HG03103 (cell line): Measurements from ENCODE around the gene CNDP1.

ENCODE experiments used
- ATAC-seq: cut with Tn5 transposase; IDR thresholded peaks from one replicate; pipeline ENCODE4 v1.9.1; 2021; ENCODE audit warnings: low read depth; ENCODE audit not compliant: unreplicated experiment

The CNDP1 gene

GRCh38 chr18:74577019-74577418, 42.7 kb downstream of the CNDP1 start:
- no peak for ATAC-seq

- no peak for ATAC-seq
Observed at GRCh38 chr18:74579496-74580065, 45.3 kb downstream of the CNDP1 start.

- ATAC-seq: no peak
Observed at GRCh38 chr18:74582642-74583041, 48.3 kb downstream of the CNDP1 start.

GRCh38 chr18:74587441-74587840, 53.1 kb downstream of the CNDP1 start:
- ATAC-seq: no peak

GRCh38 chr18:74589021-74589420, 54.7 kb downstream of the CNDP1 start:
- no peak for ATAC-seq

GRCh38 chr18:74589811-74590210, 55.5 kb downstream of the CNDP1 start:
- ATAC-seq: no peak

- ATAC-seq: no peak
Observed at GRCh38 chr18:74590671-74591070, 56.4 kb downstream of the CNDP1 start.

GRCh38 chr18:74595431-74595830, 61.1 kb downstream of the CNDP1 start:
- ATAC-seq: no peak

- ATAC-seq: peak; percentile 28
Observed at GRCh38 chr18:74597034-74597661, 62.8 kb downstream of the CNDP1 start.

GRCh38 chr18:74597662-74598349, 63.5 kb downstream of the CNDP1 start, which contains the start of gene ZNF407:
ZNF407 (plus strand) TSS chr18:74597870; CDS start chr18:74631020, 33,150 bp downstream.
- peak; percentile 64 for ATAC-seq

GRCh38 chr18:74598350-74599001, 64.2 kb downstream of the CNDP1 start:
- ATAC-seq: peak; percentile 49

GRCh38 chr18:74604361-74604760, 70.1 kb downstream of the CNDP1 start:
- ATAC-seq: no peak

- no peak for ATAC-seq
Observed at GRCh38 chr18:74604774-74605173, 70.5 kb downstream of the CNDP1 start.

- ATAC-seq: no peak
Observed at GRCh38 chr18:74608681-74609080, 74.4 kb downstream of the CNDP1 start.

- no peak for ATAC-seq
Observed at GRCh38 chr18:74609535-74609934, 75.2 kb downstream of the CNDP1 start.

- no peak for ATAC-seq
Observed at GRCh38 chr18:74610051-74610615, 75.8 kb downstream of the CNDP1 start.

- no peak for ATAC-seq
Observed at GRCh38 chr18:74610860-74611259, 76.6 kb downstream of the CNDP1 start.

GRCh38 chr18:74611765-74612164, 77.5 kb downstream of the CNDP1 start:
- no peak for ATAC-seq

GRCh38 chr18:74613381-74613780, 79.1 kb downstream of the CNDP1 start:
- peak; percentile 61 for ATAC-seq

GRCh38 chr18:74616494-74616893, 82.2 kb downstream of the CNDP1 start:
- ATAC-seq: no peak

- no peak for ATAC-seq
Observed at GRCh38 chr18:74617486-74617885, 83.2 kb downstream of the CNDP1 start.
